NCI-H2107 (cell line): ENCODE results near the gene CDC42EP3.

ENCODE experiments used
- DNase-seq: peaks from one replicate; lab custom pipeline; 2025; lab: John Stamatoyannopoulos, UW

Gene CDC42EP3

DNA sequence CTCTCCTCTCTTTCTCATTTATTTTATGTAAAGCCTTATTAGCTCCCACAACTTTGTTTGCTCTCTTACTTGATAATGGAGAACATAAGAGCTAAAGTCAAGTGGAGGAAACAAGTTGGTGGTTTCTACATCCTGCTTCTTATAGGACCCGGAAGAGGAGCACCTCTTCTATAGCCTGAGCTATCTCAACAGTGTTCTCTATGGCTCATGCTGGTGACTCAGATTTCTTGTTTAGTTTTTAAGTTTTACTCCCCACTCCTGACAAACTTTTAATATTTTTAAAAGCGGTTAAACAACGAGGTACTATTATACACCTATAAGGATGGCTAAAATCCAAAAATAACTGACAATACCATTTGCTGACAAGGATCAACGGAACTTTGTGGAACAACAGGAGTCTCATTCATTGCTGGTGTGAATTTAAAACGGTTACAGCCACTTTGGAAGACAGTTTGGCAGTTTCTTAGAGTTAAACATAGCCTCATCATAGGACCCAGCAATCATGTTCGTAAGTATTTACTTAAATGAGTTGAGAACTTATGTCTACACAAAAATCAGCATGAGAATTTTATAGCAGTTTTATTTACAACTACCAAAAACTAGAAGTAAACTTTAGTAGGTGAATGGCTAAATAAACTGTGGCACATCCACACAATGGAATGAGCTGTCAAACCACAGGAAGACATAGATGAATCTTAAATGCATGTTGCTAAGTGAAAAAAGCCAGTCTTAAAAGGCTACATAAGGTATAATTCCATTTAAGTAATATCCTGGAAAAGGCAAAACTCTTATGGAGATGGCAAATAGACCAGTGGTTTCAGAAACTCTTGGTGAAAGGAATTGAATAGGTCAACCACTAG is 12.7 kb upstream of the CDC42EP3 start:
- DNase-seq, result no peak

DNA sequence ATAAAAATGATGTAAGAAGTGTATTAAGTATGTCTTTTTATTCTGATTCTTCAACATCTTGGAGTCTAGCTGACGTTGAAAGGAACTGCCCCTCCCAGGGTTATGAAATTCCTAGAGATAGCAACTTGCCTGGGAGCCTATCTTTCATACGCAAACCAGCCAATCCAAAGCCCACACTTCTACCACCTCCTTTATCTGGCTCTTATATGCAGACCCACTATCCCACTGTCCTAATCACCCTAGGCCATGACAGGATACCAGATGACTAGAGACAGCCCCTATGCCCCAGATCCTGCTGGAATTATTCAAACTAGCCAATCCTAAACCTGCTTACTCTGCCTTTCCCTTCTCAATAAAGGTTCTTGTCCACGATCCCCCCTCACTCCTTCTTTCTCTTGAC is 11.8 kb upstream of the CDC42EP3 start:
- DNase-seq, result no peak

DNA sequence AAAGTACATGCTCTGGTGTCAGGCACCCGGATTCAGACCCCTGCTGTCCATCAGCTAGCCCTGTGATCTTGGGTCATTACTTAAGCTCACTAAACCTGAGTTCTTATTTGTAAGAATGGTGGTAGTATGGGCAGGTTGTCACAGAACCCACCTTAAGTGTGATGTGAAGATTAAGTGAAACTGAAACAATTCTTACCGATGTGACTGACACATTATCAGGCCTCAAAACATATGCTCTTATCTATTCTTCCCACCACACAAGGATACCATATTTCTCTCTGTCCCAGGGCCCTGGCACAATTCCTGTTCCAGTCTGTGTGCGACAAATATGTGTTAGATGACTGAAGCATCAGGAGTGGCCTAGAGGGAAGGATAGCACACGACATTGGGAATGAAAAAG is 11.0 kb upstream of the CDC42EP3 start:
- DNase-seq, result no peak

DNA sequence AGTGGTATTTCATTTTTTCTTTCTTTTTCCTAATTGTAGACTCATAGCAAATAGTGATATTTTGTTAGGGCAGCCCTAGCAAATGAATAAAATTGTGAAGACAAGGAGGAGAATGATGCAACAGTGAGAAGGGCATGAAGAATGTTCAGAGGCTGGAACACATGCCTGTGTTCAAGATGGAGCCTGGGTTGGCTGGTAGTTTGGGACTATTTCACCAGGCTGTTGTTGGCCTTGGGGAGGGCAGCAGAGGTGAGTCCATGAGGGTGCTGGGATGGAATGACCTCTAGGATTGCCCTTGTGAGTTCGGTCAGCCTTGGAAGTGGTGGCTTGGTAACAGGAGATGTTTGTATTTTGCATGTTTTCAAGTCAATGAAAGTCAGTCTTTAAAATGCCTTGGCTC is 10.1 kb upstream of the CDC42EP3 start:
- no peak for DNase-seq

DNA sequence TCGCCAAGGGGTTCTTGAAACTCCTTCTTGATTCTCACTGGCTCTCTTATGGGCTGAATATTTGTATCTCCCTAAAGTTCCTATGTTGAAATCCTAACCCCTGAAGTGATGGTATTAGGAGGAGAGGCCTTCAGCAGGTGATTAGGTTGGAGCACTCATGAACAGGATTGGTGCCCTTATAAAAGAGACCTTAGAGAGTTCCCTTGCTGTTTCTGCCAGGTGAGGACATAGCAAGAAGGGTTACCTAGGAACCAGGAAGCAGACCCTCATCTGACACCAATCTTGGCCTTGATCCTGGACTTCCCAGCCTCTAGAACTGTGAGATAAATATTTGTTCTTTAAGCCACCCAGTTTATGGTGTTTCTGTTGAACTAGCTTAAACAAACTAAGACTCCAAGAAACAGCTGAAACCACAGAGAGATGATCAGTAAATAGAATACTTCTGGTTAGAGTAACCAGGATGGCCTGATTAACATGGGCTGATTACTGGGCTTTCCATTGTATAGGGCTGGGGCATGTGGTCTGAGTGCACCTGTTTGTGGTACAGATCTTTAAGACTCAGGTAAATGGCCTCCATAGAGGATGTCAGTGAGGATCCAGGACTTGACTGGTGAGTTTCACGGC is 7.7 kb upstream of the CDC42EP3 start:
- DNase-seq, result no peak

DNA sequence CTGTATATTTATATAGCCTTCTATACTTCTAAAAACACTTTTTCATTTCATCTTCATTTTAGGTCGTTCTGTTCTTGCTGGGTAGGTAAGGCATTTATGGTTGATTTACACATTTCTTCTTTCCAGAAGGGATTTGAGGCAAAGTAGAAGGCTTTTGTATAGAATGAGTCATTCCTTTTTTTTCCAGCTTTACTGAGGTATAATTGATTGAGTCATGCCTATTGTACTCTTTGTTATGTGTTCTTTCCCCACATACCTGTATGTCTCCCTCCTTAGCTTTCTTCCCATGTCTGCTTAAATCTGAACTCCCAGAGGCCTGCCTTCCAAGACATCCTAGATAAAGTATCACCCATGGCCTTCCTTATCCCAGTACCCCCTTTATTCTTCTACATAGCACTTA is 4.8 kb upstream of the CDC42EP3 start:
- no peak for DNase-seq

DNA sequence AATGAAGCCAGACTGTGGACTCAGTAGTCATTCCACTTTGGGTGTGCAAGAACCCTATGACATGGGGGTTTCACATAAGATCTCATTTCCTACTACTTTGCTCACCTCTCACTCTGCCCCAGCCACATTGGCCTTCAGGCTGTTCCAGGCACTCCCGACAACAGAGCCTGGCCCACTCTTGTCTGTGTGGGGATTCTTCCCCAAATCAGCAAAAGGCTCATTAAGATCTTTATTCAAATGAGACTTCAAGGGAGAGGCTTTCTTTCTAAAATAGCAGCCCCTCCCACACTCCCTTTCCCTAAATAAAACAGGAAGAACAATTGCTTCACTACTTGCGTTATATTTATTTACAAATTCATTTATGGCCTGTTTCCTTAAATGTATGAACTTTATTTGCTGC is 3.5 kb upstream of the CDC42EP3 start:
- DNase-seq, result no peak

DNA sequence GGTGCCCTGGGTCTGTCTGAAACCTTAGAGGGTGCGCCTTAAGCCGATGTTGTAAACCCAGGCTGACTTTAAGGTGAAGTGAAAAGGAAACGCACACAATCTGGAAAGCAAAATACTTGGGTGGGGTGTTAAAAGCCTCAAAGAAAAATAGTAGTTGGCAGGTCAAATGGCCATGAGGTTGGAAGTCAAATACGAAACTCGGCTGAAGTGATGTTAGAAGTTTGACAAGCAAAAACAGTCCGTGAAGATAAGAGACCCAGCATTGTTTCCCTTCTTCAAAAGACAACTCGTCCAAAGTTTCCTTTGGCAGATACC is 1.4 kb upstream of the CDC42EP3 start:
- DNase-seq, result no peak

DNA sequence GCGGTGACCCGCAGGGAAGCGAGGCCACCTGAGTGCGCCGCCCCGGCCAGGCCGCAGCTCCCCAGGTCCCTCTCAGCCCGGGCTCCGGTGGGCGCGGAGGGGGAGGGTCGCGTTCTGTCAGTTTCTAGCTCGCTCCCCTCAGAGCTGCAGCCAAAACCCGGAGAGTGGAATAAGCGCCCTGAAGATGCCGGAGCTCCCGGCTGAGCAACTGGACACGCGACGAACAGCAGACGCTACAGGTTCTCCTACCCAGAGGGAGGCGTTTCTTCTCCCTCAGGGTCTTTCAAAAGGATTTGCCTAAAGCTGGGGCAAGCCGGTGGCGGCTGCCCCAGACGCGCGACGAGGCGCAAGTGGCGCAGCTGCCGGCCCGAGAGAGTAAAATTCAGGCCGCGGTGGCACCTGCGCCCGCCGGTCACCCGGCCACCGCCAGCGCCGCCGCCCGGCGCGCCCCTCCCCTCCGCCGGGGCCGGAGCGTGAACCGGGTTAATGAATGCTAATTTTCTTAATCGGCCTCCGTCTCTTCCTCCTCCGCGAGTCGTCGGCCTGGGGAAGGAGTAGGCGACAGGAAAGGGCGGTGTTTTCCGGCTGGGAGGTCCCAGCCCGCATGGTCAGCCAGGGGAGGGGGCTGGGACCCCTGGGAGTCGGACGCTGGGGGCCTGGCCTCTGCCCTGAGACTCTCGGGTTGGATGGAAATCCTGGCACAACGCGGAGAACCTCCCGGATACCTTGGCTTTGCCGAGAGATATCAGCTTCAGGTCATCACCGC is 845 bp upstream of the CDC42EP3 start:
- no peak for DNase-seq

DNA sequence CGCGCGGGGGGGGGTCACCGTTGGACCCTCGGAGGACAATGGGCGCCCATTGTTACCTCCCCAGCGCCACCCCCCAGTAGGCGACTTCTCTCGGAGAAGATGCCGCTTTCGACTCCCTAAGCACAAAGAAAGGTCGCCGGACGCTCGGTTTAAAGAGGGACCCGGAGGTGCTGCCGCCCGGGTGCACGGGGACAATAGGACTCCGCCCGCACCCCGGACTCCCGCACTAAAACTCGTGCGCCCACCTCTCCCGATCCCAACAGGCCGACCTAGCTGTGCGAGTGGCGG is 318 bp upstream of the CDC42EP3 start:
- DNase-seq, result no peak

DNA sequence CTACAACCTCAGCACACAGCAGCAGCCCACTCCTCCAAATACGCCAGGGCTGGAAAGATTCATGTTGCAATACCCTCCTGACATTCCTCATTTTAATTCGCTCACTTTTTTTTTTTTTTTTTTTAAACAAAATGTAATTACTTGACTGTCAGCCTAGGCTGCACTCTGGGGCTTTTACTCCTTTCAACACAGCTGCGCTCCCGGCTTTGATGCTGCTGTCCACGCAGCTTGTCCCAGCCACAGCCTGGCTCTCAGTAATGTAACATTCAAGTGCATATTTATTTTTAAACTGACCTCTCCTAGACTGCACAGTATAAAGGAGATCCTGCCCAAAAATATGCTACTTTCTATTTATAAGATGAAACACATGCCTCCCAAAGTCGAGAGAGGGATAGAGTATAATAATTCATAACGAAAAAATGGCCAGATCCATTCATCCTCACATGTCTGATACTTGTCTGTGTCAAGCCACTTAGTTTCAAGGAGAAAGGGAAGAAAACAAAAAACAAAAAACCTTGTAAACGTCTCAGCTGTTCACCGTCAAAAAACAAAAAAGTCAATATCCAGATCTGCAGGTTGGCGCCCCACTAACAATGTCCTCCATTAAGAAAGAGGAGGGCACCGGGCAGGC is 949 bp downstream of the CDC42EP3 start:
- no peak for DNase-seq

DNA sequence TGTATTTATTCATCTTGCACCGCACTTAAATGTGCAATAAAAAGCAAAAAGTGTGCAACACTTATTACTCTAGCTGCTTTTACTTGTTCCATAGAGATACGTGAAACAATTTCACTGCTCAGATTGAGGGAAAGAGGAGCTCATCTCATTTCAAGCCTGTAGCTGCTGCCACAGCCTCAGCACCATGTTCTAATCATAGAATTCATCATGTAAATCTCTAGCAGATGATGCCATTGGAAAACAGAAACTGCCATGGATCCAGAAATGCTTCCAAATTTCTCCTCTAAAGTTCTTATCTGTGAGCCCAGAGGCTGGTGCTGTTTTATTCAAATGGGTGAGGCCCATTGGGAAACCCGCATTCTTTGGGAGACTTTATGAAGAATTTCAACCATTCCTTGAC is 2.0 kb downstream of the CDC42EP3 start:
- no peak for DNase-seq

DNA sequence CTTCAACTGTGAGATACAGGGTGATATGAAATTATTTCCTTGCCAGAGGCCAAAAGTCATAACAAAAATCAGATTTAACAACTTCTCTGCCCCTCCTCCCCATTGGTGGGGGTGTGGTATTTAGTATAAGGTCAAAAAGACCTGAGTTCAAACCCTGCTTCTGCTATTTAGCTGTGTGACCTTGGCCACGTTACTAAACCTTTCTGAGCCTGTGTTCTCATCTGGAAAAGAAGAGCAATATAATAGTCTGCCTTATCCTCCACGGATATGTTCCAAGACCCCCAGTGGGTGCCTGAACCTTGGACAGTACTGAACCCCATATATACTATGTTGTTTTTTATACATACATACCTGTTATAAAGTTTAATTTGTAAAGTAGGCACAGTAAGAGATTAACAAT is 3.7 kb downstream of the CDC42EP3 start:
- DNase-seq, result no peak

DNA sequence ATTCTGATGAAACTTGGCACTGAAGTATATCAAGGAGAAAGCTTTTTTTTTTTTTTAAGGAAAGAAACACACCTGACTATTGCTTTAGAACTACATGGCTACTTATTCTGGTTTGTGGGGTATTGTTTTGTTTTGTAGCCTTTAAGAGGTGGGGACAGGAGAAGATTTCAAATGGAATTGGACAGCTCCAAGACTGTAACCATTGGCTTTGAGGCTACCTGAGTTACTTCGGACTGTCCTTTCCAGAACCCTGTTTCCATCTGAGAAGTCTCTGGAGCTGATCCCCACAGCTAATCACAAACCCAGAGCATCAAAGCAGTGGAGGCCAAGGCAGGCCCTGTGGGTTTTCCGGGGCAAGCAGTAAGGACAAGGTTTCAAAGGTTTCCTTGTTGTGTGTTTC is 4.7 kb downstream of the CDC42EP3 start:
- no peak for DNase-seq

DNA sequence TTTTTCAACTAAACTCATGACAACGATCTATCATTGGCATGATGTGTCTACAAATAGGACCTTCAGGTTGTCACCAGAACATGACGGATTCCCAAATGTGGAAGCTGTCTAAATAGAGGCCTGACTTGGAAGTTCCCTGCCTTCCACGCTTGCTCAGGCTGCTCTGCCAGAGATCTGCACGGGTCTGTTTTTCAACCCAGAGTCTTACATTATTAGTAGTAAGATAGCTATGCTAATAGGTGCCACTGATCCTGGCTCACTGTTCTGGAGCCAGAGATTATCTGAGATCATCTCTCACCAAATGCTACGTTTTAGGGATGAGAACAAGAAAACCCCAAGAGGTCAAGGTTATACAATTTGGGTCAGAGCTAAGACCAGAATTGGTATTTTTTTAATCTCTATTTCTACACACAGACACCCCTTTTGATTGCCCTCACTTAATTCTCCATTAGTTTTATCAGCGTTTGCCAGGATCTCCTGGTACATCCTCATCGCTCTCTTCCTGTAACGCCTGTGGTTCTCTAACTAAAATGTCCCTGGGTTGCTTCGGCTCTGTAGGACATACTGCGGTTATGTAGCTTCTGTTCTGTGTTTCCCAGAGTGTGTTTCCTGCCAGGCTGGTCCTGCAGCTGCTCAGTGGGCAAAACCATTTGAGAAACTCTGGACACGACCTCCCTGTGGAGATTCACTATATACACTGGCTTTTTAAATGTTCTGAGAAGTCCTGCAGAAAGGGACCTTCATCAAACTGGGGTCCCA is 5.7 kb downstream of the CDC42EP3 start:
- DNase-seq, result no peak

DNA sequence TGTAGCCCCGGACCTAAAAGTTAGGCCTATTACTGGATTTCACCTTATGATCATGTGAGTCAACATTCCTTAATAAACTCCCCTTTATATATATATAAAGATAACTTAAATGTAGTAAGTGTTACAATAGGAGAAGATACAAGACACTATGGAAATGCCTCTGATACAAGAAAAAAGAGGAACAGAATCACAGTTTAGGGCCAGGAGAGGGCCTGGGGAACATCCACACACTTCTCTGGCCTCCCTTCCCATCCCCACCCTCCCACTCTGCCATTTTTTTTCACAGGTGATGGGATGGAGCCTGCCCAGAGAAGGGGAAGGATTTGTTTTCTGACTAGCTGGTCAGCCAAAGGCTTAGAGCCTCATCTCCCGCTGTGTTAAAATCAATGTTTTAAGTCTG is 6.4 kb downstream of the CDC42EP3 start:
- DNase-seq, result no peak

DNA sequence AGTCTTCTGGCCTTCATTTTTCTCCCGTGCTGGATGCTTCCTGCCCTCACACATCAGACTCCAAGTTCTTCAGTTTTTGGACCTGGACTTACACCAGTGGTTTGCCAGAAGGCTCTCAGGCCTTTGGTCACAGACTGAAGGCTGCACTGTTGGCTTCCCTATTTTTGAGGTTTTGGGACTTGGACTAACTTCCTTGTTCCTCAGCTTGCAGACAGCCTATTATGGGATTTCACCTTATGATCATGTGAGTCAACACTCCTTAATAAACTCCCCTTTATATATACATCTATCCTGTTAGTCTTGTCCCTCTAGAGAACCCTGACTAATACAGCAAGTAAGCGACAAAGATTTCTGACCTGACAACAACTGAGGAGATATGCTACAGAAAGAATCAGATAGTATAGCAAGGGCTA is 7.2 kb downstream of the CDC42EP3 start:
- DNase-seq, result no peak

DNA sequence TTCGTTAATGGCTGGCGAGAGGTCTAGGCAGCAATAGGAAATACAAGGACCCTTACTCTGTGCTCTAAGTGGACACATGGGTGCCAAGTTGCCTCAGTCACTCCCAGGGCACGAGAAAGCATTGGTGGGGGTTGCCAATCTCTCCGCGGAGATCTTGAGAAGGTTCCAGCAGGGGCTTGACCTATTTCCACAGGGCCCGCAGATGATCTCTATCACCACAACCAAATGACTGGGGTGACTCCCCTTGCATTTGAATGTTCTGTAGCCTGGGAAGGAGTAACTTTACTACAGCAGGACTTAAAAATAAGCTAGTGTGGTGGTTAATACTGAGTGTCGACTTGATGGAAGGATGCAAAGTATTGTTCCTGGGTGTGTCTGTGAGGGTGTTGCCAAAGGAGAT is 8.1 kb downstream of the CDC42EP3 start:
- no peak for DNase-seq

DNA sequence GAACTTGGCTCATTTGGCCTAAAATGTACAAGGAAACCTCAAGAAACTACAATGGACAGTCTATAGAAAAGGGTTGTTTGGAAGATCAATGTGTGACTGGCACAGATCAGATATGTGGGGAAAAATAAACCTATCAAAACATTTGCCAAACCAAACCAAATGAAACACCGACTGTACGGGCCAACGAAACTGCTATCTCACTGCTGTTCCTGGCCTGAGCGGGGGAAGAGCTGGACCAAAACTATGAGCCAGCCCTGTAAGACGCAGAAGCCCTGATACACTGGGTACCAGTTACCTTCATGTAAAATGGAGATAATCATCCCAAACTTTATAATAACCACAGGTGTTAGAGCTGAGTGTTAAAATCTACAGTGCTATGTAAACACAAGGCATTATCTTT is 11.7 kb downstream of the CDC42EP3 start:
- DNase-seq, result no peak

DNA sequence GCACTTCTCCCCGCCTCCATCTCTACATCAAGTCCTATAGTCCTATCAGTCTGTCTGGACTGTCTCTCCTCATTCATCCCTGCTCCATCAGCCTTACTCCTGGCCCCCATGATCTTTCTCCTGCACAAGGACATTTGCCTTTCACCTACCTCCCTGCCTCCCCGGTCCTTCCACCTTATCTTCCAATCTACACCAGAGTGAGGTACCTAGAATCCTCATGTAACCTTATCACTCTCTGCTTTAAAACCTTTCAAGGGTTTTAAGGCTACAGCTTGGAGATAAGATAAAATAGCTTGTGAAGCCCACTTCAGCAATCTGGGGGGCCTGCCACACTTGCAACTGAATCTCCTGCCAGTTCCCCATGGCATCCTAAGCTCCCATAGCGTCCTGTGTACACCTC is 12.8 kb downstream of the CDC42EP3 start:
- no peak for DNase-seq

DNA sequence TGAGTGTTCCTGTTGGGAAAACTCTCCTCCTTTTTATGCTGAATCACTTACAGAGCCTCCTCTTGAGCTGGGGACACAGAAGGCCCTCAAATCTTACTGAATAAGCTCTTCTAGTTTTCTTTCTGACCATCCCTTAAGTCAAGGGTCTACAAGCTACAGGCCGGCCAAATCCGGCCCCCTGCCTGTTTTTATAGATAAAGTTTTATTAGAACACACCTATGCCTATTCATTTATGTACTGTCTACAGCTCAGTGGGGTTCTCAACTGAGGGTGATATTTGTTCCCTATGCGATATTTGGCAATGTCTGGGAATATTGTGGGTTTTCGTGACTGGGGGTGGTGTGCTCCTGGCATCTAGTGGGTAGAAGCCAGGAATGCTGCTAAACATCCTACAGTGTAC is 14.0 kb downstream of the CDC42EP3 start:
- no peak for DNase-seq
